Inferior parietal cortex (tissue), 1 donor: ENCODE data around the gene ARL4D.

Source experiments
- DNase-seq: peaks from one replicate; pipeline ENCODE4 v3.0.0-alpha.2; 2016; ENCODE audit errors: extremely low spot score

ARL4D gene

GRCh38 chr17:43427362-43428043 is 28.7 kb downstream of the ARL4D start:
- no peak for DNase-seq

GRCh38 chr17:43428524-43428923 is 29.7 kb downstream of the ARL4D start:
- DNase-seq: no peak

DNA sequence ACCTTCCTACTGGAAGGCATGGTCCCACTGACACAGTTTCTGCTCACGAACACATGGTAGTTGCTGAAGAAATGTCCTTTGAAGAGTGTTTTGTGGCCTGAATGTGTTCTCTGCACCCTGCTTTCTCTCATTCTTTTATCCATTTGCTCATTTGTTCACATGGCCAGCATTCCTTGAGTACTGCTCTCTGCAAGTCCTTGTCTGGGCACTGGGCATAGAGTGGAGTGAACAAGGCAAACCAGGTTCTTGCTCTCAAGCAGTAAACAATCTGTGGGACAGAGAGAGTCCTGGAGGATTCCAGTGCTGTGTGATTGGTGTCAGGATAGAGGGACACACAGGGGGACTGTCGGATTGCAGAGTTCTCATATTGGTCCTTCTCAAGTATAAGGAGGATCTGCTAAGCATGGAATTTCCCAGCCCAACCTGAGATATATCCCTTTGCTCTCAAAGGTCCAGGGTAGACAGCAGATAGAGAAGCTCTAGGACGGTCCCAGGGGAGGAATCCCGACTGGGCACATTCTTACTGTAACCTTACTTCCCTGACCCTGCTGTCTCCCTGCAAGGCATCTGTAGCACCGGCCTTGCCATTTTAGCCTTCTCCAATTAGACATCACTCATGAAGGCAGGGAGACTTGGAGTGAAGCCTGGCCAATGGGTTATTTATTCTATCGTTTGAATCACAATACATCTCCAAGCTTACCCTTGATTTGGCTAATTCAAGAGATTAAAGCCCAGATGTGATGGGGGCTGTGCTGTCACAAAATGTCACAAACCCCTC is 32.3 kb downstream of the ARL4D start:
- DNase-seq: no peak

DNA sequence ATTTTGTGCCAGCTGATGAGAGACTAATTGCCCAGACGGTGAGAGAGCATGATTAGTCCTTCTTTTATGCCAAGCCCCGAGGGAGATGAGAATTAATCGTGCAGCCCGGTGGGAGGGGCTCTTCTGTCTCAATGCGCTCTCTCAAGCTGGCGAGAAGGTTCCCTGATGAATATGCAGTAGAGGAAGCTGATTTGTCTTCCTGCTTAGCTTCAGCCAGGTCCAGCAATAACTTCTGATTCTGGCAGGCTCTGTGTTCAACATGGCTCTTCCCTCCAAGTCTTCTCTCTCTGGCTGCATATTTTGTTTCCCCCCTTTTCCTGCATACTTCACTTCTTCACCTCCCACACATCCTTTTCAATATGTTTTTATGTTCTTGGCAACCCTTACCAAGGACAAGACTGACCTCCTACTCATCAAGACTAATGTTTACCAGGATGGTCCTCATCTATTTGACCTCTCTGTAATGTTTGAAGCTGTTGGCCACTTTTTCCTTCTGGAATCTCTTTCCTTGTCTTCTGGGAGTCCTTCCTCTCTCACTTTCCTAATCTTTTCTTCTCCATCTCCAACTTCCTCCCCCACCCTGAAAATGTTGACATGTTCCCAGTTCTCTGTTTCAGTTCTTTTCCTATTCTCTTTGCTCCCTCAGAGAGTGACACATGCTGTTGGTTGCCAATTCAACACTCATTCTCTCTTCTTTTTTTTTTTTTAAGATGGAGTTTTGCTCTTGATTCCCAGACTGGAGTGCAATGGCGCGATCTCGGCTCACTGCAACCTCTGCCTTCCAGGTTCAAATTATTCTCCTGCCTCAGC is 33.1 kb downstream of the ARL4D start:
- no peak for DNase-seq

GRCh38 chr17:43434902-43435319 is 36.1 kb downstream of the ARL4D start:
- DNase-seq: no peak

GRCh38 chr17:43437756-43438155 is 39.0 kb downstream of the ARL4D start:
- DNase-seq: no peak

DNA sequence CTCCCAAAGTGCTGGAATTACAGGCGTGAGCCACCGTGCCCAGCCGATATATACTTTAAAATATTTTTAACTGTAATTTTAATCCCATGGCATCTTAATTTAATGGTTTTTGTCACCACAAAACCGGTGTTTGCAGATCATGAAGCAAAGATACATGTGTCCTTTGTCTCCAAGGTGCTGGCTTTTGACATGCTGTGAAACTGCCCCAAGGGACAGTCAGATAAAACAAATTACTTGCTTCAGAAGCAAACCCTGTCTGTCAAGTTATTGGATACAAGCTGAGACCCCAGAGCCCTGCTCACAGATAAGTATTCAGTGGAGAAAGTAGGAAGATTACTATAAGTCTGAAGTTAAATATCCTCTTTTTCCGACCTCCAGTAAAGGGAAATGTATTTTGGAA is 39.8 kb downstream of the ARL4D start:
- no peak for DNase-seq

- DNase-seq: no peak
Observed at GRCh38 chr17:43439041-43439440, 40.2 kb downstream of the ARL4D start.

GRCh38 chr17:43442711-43443110 is 43.9 kb downstream of the ARL4D start:
- peak; percentile 42 for DNase-seq

GRCh38 chr17:43443381-43443780 is 44.6 kb downstream of the ARL4D start:
- DNase-seq: no peak

DNA sequence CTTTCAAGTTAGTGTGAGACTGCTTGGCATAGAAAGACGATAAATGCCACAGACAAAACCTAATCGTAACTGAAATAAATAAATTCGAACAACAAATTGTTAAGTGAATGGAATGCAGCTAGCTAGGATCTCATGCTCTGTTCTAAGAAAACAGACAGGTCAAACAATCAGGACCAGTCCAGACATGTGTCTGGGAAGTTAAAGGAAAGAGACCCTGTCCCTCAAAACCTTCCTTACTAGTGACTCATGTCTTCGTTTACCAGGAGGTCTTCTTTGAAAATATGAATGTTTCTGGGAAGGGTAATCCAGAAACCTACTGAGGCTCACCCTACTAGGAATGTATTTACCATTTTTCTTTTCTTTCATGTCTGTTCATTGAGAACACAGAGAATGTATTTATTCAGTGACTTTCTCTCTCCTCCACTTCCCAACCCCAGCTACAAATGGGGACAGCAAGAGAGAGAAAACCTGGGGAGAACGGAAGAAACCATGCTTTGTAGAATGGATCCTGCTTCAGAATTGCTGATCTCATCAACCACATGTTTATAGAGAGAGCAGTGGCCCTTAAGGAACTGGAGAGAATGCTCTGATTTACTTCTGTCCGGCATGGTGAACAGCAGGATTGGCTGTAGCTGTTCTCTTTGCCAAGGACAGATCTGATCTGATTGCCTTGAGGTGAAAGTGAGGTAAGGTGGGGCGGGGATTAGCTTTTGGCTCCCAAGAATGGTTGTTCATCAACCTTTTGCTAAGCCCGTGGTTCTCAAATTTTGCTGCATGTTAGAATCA is 45.6 kb downstream of the ARL4D start:
- DNase-seq: no peak

- DNase-seq: no peak
Observed at GRCh38 chr17:43445009-43445589, 46.3 kb downstream of the ARL4D start.

GRCh38 chr17:43446773-43447172 is 48.0 kb downstream of the ARL4D start:
- DNase-seq: no peak

- DNase-seq: no peak
Observed at GRCh38 chr17:43448720-43449469, 50.1 kb downstream of the ARL4D start.

DNA sequence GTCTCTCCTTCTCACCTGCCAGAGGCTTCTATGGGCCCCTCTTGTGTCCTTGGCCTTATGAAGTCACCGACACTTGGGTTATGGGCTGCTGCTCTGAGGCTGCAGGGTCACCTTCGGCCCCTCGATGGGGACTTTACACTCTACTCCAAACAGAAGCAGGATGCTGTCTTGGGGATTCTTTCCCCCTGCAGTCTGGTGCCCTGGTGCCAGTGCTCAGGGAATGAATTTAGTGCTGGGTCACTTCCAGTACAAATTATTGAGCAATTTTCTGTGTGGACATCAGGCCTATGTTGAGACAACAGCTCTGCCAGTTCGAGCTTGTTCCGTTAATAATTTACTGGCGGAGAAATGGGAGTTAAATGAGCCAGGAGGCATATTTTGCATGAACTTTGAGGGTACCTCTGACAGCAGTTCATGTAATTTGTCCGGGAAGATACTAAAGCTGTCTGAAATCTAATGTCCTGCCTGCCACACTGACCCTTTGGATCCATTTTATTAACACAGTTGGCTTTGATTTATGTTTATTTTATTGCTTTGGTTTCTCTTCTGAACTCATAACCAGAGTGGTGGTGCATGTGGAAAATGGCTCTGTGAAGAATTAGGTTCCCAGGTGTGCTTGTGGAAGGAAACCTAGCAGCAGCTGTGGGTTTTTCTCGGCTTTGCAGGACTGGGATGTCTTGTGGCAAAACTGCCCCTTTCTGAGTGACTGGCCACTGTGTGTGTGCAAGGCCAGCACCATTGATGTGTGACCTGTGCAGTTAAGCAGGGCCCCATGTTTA is 50.9 kb downstream of the ARL4D start:
- no peak for DNase-seq
